Stomach (tissue), 4 donors: Measurements from ENCODE around the gene WDR54.

ENCODE experiments used
- CTCF ChIP-seq, 7 experiments: fragments of 450-650 bp in 4 of 7; fragments of 200-600 bp in 3 of 7; sonication (generic) in 3 of 7; IDR thresholded peaks; one replicate each; pipeline ENCODE4 v1.5.1; 2016 to 2019; ENCODE audit warnings: antibody characterized with exemption in 7 of 7, control low read depth in 2 of 7, mild to moderate bottlenecking in 1 of 7
- POLR2A ChIP-seq, 4 donors: fragments of 450-650 bp; IDR thresholded peaks; one replicate each; pipeline ENCODE4 v1.6.1; 2016; ENCODE audit warnings: antibody characterized with exemption in 4 of 4, control low read depth in 2 of 4, mild to moderate bottlenecking in 1 of 4, moderate library complexity in 1 of 4

- TF ChIP-seq POLR2A (IDR thresholded peaks at IDR 0.05) (no peak), CTCF (IDR thresholded peaks at IDR 0.05) (no peak)
Observed at GRCh38 chr2:74425523-74425922, 4.0 kb downstream of the WDR54 start.
